ENCODE data around the gene ARID4A. TPM values are rescaled to one million over a fixed set of nuclear protein-coding genes. Genes with fewer than 3 reads are reported as not detected.
"Not testable (repeated sequence)": the region's sequence is repeated elsewhere in the genome, so short reads cannot be mapped to it uniquely, and the experiment has no call there.

ARID4A gene, protein sequence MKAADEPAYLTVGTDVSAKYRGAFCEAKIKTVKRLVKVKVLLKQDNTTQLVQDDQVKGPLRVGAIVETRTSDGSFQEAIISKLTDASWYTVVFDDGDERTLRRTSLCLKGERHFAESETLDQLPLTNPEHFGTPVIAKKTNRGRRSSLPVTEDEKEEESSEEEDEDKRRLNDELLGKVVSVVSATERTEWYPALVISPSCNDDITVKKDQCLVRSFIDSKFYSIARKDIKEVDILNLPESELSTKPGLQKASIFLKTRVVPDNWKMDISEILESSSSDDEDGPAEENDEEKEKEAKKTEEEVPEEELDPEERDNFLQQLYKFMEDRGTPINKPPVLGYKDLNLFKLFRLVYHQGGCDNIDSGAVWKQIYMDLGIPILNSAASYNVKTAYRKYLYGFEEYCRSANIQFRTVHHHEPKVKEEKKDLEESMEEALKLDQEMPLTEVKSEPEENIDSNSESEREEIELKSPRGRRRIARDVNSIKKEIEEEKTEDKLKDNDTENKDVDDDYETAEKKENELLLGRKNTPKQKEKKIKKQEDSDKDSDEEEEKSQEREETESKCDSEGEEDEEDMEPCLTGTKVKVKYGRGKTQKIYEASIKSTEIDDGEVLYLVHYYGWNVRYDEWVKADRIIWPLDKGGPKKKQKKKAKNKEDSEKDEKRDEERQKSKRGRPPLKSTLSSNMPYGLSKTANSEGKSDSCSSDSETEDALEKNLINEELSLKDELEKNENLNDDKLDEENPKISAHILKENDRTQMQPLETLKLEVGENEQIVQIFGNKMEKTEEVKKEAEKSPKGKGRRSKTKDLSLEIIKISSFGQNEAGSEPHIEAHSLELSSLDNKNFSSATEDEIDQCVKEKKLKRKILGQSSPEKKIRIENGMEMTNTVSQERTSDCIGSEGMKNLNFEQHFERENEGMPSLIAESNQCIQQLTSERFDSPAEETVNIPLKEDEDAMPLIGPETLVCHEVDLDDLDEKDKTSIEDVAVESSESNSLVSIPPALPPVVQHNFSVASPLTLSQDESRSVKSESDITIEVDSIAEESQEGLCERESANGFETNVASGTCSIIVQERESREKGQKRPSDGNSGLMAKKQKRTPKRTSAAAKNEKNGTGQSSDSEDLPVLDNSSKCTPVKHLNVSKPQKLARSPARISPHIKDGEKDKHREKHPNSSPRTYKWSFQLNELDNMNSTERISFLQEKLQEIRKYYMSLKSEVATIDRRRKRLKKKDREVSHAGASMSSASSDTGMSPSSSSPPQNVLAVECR
- total RNA-seq = 10 to 100 TPM; 12.2 to 17.4 (median 13.2) TPM

DNA sequence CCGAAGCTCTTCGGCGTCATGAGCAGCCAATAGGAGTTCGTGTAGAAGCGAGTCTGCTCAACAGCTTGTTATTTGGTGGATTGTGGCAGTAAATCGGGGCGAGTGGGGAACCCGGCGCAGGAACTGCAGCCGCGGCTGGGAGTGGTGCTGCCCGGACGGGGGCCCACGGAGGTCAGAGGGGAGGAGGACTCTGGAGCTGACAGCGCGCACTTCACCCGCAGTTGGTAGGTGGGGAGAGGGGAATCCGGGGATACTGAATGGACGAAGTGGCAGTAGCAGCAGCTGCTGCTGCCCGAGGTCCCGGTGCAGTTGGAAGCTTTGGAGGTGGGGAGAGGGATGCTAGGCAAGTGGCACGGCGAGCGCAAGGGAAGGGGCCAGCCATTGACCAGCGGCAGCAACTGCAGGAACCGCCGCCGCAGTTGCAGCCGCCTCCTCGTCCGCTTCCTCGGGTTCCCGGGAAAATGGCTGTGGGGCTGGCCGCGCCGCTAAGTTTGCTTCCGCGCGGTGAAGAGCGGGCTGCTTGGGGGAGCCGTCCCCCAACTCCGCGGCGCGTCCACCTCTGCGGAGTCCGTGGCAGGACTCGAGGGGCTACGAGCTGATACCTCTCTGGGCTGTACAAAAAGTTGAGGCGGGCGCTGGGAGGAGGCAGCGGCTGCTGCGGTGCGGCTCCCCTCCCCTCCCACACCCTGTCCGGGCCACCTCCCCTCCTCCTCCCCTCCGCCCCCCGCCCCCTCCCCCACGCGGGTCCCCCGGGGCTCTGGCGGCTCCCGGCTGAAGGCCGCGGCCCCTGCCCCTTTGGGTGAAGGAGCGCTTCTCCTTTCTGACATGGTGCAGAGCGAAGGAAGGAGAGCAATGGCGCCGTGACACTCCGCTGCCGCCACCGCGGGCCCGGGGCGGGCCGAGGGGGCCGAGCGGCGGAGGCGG lies at the start of gene ARID4A:
Gene ARID4A (plus strand): TSS at position 79 of the 924 bp plus-strand sequence. CDS start 1,300 bp downstream, outside the sequence.
- peak; percentile 11 to 20 for ATAC-seq
- H3K36me3 Mint-ChIP-seq (ENCODE audit: insufficient read depth) = peaks cover 26% of the 10 kb centered on the region

DNA sequence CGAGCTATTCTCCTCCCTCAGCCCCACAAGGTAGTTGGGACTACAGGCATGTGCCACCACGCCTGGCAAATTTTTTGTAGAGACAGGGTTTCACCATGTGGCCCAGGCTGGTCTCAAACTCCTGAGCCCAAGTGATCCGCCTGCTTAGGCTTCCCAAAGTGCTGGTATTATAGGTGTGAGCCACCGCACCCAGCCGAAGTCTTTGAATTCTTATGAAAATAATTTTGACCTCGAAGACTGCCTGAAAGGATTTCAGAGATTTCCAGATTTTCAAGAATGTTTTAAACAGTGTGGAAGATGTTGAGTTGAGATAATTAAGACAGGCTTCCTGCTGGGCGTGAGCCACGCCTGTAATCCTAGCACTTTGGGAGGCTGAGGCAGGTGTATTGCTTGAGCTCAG lies 48.7 kb upstream of the ARID4A start:
- DNase-seq (no peak), ATAC-seq (no peak)
- Mint-ChIP-seq H3K4me3 (no peak overlapping the region), H3K27me3 (ENCODE audit: low read depth) (no peaks in the 10 kb centered on the region), H3K4me1 (ENCODE audit: low read depth) (peaks cover 36% of the 10 kb centered on the region), H3K9me3 (no peaks in the 10 kb centered on the region), H3K36me3 (ENCODE audit: insufficient read depth) (peaks cover 34% of the 10 kb centered on the region)

More for the DNA sequence above, at the start of gene ARID4A:
- H3K4me3 Mint-ChIP-seq = peak within 1 kb of the TSS; percentile 97
- peak; percentile 14 for DNase-seq
- no peaks in the 10 kb centered on the region for H3K27me3 Mint-ChIP-seq (ENCODE audit: low read depth)
- no peaks in the 10 kb centered on the region for H3K9me3 Mint-ChIP-seq
- H3K4me1 Mint-ChIP-seq (ENCODE audit: low read depth) = peaks cover 39% of the 10 kb centered on the region

DNA sequence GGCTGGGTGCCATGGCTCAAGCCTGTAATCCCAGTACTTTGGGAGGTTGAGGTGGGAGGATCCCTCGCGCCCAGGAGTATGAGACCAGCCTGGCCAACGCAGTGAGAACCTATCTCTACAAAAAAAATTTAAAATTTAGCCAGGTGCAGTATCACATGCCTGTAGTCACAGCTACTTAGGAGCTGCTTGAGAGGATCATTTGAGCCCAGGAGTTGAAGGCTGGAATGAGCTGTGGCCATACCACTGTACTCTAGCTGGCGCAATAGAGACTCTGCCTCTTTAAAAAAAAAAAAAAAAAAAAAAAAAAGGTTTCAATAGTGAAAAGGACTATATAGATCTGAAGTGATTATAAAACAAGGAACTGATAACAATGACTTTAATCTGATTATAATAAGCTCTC lies 40.2 kb upstream of the ARID4A start:
- Mint-ChIP-seq H3K36me3 (ENCODE audit: insufficient read depth) (peaks cover 22% of the 10 kb centered on the region), H3K9me3 (no peaks in the 10 kb centered on the region)
- no peak for ATAC-seq

DNA sequence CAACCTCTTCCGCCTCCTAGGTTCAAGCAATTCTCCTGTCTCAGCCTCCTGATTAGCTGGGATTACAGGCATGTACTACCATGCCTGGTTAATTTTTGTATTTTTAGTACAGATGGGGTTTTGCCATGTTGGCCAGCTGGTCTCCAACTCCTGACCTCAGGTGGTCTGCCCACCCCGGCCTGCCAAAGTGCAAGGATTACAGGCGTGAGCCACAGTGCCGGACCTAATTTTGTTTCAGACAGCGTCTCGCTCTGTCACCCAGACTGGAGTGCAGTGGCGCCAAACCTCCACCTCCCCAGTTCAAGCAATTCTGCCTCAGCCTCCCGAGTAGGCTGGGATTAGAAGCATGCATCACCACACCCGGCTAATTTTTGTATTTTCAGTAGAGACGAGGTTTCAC lies 36.4 kb upstream of the ARID4A start:
- ATAC-seq; H3K4me3 Mint-ChIP-seq; DNase-seq; H3K27me3 Mint-ChIP-seq (ENCODE audit: low read depth); H3K9me3 Mint-ChIP-seq: not testable (repeated sequence)
- H3K4me1 Mint-ChIP-seq (ENCODE audit: low read depth) = peaks cover 18% of the 10 kb centered on the region
- H3K36me3 Mint-ChIP-seq (ENCODE audit: insufficient read depth) = peaks cover 35% of the 10 kb centered on the region

More for the DNA sequence above, 40.2 kb upstream of the ARID4A start:
- DNase-seq = no peak
- Mint-ChIP-seq H3K27me3 (ENCODE audit: low read depth) (no peaks in the 10 kb centered on the region), H3K4me1 (ENCODE audit: low read depth) (peaks cover 14% of the 10 kb centered on the region), H3K4me3 (no peak overlapping the region)

DNA sequence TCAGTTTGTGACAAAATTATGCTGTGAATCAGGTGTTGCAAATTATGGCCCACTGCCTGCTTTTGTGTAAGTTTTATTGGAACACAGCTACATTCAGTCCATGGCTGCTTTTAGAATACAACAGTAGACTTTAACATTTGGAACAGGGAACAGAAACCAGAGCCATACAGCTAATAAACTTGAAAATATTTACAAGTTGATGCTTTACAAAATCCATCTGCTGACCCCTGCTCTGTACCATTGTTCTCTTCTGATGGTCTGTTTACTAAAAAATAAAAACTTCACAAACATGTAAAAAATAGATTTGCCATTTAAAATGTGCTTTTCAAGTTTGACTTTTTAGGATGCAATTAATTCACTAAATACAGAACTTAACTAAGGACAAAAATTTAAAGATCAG lies 33.0 kb upstream of the ARID4A start:
- Mint-ChIP-seq H3K27me3 (ENCODE audit: low read depth) (no peaks in the 10 kb centered on the region), H3K9me3 (no peaks in the 10 kb centered on the region), H3K4me3 (no peak overlapping the region), H3K36me3 (ENCODE audit: insufficient read depth) (peaks cover 36% of the 10 kb centered on the region), H3K4me1 (ENCODE audit: low read depth) (peaks cover 16% of the 10 kb centered on the region)
- ATAC-seq (no peak), DNase-seq (no peak)

DNA sequence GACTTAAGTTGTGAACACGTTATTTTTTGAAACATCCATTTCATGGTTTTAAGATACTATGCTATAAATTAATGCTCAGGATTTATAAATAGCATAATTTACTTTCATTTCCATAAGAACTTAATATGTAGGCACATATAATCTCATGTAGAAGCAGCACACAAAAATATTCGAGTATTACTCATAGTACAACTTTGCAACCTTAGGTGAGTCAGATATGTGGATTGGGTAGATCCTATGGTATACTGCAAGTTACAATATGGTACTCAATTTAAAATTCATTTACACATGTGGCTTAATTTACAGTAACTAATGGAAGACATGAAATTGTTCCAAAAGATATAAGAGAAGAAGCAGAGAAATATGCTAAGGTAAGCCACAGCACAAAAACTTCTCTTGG lies 27.7 kb upstream of the ARID4A start:
- Mint-ChIP-seq H3K36me3 (ENCODE audit: insufficient read depth) (peaks cover 52% of the 10 kb centered on the region), H3K27me3 (ENCODE audit: low read depth) (no peaks in the 10 kb centered on the region), H3K4me3 (no peak overlapping the region), H3K9me3 (no peaks in the 10 kb centered on the region), H3K4me1 (ENCODE audit: low read depth) (peaks cover 40% of the 10 kb centered on the region)
- peak; percentile 51 to 65 for ATAC-seq
- DNase-seq = no peak

DNA sequence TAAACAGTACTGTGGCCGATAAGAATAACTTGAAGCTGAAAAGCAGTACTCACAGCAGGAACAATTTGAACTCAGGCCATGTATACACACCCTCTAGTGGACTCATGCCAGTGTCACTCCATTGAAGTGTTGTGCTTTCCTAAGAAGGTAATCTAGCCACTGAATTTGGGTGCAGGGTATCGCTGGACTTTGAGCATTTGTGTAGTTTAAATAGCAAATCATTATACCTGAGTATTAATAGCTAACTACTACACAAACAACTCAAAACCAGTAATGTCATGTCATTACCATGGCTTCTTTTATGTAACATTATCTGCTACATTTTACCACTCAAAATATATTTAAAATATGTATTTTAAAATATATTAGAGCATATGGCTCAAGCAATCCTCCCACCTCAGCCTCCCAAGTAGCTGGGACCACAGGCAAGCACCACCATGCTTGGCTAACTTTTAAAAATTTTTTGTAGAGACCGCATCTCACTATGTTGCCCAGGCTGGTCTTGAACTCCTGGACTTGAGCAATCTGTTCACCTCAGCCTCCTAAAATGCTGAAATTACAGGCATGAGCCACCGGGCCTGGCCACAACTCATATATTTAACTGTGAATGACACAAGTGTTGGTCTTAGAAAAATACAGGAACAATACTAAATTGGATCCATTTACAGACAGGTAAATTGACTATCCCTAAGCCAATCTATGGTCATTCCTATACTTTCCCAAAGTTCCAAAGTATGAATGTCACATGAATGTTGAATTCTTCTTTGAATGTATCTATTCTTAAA lies 25.6 kb upstream of the ARID4A start:
- Mint-ChIP-seq H3K36me3 (ENCODE audit: insufficient read depth) (peaks cover 45% of the 10 kb centered on the region), H3K4me3 (no peak overlapping the region), H3K27me3 (ENCODE audit: low read depth) (no peaks in the 10 kb centered on the region), H3K9me3 (no peaks in the 10 kb centered on the region), H3K4me1 (ENCODE audit: low read depth) (peaks cover 47% of the 10 kb centered on the region)
- no peak for ATAC-seq
- DNase-seq = no peak

DNA sequence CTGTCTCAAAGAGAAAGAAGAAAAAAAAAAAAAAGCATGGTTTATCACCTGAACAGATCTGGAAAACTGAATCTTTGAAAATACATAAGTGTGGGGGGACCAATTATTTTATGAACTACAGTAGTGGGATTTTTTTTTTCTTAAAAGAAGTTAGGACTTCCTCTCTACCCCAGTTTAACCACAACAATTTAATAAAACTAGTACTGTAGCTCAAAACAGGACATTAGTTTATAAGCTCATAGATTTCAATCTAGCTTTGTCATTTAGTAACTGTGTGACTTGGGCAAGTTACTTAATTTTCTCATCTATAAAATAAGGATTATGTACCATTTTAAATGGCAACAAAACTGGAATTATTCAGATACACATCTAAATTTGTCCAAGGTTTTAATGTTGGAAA lies 23.5 kb upstream of the ARID4A start:
- H3K9me3 Mint-ChIP-seq = no peaks in the 10 kb centered on the region
- no peak for DNase-seq
- H3K4me1 Mint-ChIP-seq (ENCODE audit: low read depth) = peaks cover 48% of the 10 kb centered on the region
- no peaks in the 10 kb centered on the region for H3K27me3 Mint-ChIP-seq (ENCODE audit: low read depth)
- H3K36me3 Mint-ChIP-seq (ENCODE audit: insufficient read depth) = peaks cover 45% of the 10 kb centered on the region
- no peak overlapping the region for H3K4me3 Mint-ChIP-seq
- no peak for ATAC-seq

DNA sequence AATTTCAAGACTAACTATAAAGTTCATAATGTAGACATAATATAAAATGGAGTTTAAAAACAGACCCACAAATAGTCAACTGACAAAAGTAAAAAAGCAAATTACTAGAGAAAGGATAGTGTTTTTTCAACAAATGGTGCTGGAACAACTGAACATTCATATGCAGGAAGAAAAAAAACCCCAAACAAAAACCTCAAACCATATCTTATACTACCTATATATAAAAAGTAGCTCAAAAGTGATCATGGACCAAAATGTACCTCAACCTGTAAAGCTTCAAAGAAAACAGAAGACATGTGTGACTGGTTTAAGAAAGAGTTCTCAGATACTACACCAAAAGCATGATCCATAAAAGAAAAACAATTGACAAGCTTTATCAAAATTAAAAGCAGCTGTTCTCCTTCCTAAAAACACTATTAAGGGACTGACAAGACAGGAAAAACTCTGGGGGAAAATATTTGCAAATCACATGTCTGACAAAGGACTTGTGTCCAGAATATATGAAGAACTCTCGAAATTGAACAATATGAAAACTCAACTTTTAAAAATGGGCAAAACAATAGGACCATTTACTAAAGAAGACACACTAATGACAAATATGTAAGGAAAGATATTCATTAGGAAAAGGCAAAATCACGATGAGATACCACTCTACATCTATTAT lies 22.7 kb upstream of the ARID4A start:
- peaks cover 49% of the 10 kb centered on the region for H3K4me1 Mint-ChIP-seq (ENCODE audit: low read depth)
- no peaks in the 10 kb centered on the region for H3K27me3 Mint-ChIP-seq (ENCODE audit: low read depth)
- H3K36me3 Mint-ChIP-seq (ENCODE audit: insufficient read depth) = peaks cover 40% of the 10 kb centered on the region
- H3K4me3 Mint-ChIP-seq = peak overlapping the region; percentile 19
- DNase-seq (no peak), ATAC-seq (peak in 1 of 2 donors; percentile 34)
- H3K9me3 Mint-ChIP-seq = no peaks in the 10 kb centered on the region

DNA sequence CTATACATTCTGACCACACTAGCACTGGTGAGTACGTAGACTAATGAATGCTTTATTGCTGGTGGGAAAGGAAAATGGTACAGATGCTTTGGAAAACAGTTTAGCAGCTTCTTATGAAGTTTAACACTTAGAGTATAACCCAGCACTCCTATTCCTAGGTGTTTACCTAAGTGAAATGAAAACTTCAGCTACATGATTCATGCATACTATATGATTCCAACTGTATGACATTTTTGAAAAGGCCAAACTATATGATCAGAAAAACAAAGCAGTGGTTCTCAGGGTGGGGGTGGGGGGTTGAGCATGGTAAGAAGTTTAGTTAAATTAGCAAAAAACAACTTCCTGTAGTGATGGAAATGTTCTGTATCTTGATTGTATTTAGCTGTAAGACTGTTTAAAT lies 22.1 kb upstream of the ARID4A start:
- no peak for DNase-seq
- H3K36me3 Mint-ChIP-seq (ENCODE audit: insufficient read depth) = peaks cover 40% of the 10 kb centered on the region

DNA sequence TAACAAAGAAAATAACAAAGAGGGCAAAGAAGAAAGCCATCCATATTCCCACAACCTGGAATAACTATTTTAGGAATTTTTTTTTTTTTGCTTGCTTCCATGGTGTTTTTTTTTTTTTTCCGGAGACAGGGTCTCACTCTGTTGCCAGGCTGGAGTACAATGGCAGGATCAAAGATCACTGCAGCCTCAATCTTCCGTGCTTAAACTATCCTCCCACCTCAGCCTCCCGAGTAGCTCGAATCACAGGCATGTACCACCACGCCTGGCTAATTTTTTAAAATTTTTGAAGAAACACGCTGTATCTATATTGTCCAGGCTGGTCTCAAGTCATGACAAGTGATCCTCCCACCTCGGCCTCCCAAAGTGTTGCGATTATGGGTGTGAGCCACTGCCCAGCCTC lies 20.2 kb upstream of the ARID4A start:
- no peak overlapping the region for H3K4me3 Mint-ChIP-seq
- H3K36me3 Mint-ChIP-seq (ENCODE audit: insufficient read depth) = peaks cover 48% of the 10 kb centered on the region
- H3K27me3 Mint-ChIP-seq (ENCODE audit: low read depth) = no peaks in the 10 kb centered on the region

More for the DNA sequence above, 22.1 kb upstream of the ARID4A start:
- H3K4me1 Mint-ChIP-seq (ENCODE audit: low read depth) = peaks cover 51% of the 10 kb centered on the region
- no peaks in the 10 kb centered on the region for H3K9me3 Mint-ChIP-seq
- no peaks in the 10 kb centered on the region for H3K27me3 Mint-ChIP-seq (ENCODE audit: low read depth)
- H3K4me3 Mint-ChIP-seq = no peak overlapping the region
- peak; percentile 51 to 57 for ATAC-seq

More for the DNA sequence above, 20.2 kb upstream of the ARID4A start:
- peaks cover 67% of the 10 kb centered on the region for H3K4me1 Mint-ChIP-seq (ENCODE audit: low read depth)
- no peak for ATAC-seq
- no peak for DNase-seq
- no peaks in the 10 kb centered on the region for H3K9me3 Mint-ChIP-seq
